GM12873 (cell line): Measurements from ENCODE around the gene ATXN2L.

Experiments used
- CTCF ChIP-seq: IDR thresholded peaks from 2 replicates; pipeline ENCODE4 v1.5.1; 2012; ENCODE audit warnings: low read depth, mild to moderate bottlenecking, moderate library complexity, low read length, control low read depth; ENCODE audit not compliant: insufficient read depth; ENCODE audit errors: missing control alignments

The ATXN2L gene

GRCh38 chr16:28878083-28878926 lies 55.5 kb downstream of the ATXN2L start, which contains the start of gene ATP2A1:
Gene ATP2A1, plus strand, starts transcription at chr16:28878488. Its CDS starts 184 bp downstream, at chr16:28878672.
- TF ChIP-seq CTCF: no peak

GRCh38 chr16:28879261-28879840 lies 56.6 kb downstream of the ATXN2L start:
- no peak for TF ChIP-seq CTCF

GRCh38 chr16:28879841-28880588 lies 57.2 kb downstream of the ATXN2L start:
- TF ChIP-seq CTCF: no peak

GRCh38 chr16:28880589-28880915 lies 57.8 kb downstream of the ATXN2L start:
- TF ChIP-seq CTCF: no peak

- TF ChIP-seq CTCF: no peak
Measured at GRCh38 chr16:28880955-28881354, 58.2 kb downstream of the ATXN2L start.

- no peak for TF ChIP-seq CTCF
Measured at GRCh38 chr16:28882551-28883160, 59.9 kb downstream of the ATXN2L start.
